GDM1 (cell line): ENCODE data around the gene GCNT2.
"Not testable (repeated sequence)": the region's sequence is repeated elsewhere in the genome, so short reads cannot be mapped to it uniquely, and the experiment has no call there.

Experiments
- DNase-seq: peaks from one replicate; lab custom pipeline; 2025; lab: John Stamatoyannopoulos, UW

The GCNT2 gene

DNA sequence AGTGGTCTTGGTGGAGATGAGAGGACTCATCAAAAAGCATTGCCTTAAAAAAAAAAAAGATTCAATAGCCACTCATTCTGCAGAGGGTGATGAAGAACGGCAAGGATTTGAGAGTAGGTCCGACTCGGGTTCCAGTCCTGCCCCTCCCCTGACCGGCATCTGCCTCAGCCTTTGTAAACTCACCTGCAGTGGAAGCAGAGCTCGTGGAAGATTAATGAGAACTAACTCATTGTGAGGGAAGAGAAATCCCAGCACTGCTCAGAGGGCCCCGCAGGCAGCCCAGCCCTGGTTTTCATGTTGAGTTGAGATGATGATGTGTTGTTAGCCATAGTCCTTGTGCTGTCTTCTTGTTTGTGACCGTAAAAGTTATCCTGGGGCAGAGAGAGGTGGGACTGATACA is 59.4 kb downstream of the GCNT2 start:
- no peak for DNase-seq

DNA sequence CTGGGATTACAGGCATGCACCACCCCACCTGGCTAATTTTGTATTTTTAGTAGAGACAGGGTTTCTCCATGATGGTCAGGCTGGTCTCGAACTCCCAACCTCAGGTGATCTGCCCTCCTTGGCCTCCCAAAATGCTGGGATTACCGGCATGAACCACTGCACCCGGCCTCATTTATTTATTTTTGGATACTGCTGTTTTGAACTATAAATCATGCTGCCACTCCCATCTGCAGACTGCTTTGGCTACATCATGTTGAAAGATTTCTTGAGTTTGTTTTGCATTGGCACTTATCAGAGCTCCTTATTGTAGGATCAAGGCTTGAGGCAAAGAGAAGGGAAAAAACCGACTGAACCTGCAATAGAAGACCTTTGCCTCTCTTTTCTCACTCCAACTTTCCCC is 60.3 kb downstream of the GCNT2 start:
- DNase-seq, result not testable (repeated sequence)

GRCh38 chr6:10582774-10583508 is 61.8 kb downstream of the GCNT2 start:
- DNase-seq, result no peak

DNA sequence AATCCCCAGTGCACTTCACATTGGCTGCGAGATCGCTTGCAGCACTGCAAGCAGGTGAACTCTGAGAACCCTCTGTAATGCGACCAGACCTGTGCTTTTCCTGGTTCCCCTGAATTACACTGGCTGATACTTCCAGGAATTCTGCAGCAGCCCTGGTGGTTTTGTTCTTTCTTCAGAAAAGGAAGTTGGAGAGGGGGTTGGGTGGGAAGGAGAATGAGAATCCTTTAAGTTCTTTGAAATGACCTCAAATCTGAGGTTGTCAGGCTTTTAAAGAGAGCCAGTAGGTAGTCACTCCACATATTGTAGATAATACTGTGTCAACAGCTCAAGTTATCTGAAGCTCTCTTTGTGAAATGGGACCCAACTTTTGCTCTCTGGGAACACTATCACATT is 62.4 kb downstream of the GCNT2 start:
- no peak for DNase-seq

GRCh38 chr6:10584607-10585006 is 63.5 kb downstream of the GCNT2 start:
- DNase-seq, result no peak

GRCh38 chr6:10585209-10585845 is 64.2 kb downstream of the GCNT2 start:
- no peak for DNase-seq

GRCh38 chr6:10586302-10586701 is 65.2 kb downstream of the GCNT2 start:
- no peak for DNase-seq

- DNase-seq, result no peak
Measured at GRCh38 chr6:10587656-10588406, 66.7 kb downstream of the GCNT2 start.

DNA sequence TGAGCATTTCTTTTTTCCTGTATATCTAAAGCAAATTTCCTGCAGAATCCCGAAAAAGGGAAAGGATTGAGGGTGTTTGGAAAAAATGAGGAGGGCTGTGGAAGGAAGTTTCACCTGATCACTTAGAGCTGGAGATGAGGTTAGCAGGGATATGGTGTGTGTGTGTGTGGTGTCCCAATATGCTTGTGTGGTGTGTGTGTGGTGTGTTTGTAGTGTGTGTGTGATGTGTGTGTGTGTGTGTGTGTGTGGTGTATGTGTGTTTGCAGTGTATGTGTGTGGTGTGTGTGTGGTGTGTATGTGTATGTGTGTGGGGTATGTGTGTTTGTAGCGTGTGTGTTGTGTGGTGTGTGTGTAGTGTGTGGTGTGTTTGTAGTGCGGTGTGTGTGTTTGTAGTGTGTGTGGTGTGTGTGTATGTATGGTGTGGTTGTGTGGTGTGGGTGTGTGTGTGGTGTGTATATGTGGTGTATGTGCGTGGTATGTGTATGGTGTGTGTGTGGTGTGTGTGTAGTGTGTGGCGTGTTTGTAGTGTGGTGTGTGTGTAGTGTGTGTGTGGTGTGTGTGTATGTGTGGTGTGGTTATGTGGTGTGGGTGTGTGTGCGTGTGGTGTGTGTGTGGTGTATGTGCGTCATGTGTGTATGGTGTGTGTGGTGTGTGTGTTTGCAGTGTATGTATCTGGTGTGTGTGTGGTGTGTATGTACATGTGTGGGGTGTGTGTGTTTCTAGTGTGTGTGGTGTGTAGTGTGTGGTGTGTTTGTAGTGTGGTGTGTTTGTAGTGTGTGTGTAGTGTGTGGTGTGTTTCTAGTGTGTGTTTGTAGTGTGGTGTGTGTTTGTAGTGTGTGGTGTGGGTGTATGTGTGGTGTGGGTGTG is 67.6 kb downstream of the GCNT2 start:
- DNase-seq, result no peak

DNA sequence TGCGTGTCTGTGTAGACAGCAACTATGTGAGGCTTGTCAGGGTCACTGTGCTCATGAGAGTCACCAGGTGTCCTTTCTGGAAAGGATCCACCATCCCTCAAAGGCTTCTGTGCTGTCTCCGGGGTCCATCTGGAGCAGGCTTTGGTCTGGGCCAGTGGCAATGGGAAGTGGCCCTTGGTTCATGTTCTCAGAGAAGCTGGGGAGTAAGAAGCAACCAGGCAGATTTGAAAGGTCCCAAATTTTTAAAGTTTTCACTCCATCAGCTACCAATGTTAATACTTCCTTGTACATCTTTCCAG is 68.2 kb downstream of the GCNT2 start:
- no peak for DNase-seq

DNA sequence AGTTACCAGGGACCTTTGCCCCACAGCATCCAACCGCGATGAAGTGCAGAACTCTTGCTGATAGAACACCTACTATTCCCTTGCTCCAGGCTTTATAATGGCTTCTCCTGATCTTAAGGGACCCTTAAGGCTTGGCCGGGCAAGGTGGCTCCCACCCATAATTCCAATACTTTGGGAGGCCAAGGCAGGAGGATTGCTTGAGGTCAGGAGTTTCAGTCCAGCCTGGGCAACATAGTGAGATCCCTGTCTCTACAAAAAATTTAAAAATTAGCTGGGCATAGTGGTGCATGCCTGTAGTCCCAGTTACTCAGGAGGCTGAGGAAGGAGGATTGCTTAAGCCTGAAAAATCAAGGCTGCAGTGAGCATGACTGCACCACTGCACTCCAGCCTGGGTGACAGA is 68.8 kb downstream of the GCNT2 start:
- DNase-seq, result no peak

DNA sequence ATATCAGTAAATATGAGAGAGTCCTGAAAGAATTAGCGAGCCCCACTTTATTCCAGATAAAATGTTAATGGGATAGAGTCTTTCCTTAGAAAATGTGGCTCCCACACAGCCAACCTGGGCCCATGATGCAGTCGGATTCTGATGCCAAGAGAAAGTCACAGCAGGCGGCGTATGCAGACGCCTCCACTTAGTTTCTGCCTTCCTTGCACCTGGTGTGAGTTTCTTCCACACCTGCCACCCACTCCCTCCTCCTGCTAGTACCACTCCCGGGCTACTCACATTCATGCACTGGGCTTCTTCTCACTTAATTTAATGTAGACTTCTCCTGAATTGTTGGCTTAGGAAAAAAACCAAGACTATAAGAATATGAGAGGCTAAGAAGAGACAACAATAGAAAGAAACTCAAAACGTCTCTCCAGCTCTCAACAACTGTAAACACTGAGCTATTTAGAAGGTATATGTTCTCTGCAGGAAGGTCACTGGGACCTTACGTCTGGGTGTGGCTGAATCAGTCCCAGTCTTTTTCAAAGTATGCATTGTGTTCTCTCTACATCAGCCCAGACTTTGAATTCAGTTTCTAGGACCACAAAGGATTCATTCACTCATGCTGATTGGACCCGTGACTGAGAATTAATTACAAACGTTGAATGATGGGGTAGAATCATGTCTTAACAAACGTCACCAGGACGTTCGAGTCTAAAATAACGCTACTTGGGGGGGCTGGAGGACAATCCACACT is 70.4 kb downstream of the GCNT2 start:
- no peak for DNase-seq

DNA sequence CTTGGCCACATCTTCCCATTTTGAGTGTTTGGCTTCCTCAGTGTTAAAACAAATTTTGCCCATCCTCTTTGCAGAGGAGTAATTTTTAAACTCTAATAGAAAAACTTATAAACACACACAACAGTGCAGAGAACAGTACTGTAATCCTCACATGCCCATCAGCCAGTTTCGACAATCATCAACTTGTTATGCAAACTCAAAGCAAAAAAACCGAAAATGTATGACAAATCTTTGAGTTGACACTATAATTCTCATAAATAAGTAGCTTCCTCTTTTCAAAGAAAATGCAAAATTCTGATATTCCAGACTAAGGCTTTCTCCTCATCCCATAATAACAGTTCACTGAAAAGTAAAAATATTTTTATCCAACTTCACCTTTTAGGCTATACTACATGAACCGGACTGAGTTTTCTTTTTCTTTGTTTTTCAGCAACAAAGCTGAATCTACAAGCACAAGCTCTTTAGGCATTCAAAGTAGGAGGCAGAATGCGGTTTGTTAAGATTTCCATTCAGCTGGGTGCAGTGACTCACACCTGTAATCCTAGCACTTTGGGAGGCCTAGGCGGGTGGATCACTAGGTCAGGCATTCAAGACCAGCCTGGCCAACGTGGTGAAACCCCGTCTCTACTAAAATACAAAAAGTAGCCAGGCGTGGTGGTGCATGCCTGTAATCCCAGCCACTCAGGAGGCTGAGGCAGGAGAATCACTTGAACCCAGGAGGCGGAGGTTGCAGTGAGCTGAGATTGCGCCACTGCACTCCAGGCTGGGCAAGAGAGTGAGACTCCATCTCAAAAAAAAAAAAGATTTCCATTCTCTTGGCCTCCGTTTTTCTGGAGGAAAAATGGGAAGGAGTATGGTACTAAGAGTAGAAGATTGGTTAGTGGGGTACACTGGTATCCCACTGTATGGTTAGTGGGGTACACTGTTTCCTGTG is 74.8 kb downstream of the GCNT2 start:
- DNase-seq, result no peak

DNA sequence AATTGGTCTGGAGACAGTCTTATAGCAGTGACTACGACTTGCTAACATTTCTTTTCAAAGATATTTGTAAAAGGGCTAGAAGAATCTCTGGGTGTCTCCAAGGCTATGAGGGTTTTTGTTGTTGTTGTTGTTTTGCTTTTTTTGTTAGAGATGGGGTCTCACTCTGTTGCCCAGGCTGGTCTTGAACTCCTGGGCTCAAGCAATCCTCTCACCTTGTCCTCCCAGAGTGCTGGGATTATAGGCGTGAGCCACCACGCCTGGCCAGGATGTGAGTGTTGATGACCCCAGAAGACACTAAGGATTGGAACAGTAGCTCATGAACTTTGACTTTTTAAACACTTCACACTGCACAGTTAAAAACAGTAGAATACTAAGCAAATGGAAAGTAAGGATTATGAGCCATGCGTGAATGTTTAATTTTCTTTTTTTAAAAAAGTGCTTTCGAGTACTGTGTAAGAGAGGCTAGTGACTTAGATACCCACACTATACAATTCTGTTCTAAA is 76.4 kb downstream of the GCNT2 start:
- no peak for DNase-seq

DNA sequence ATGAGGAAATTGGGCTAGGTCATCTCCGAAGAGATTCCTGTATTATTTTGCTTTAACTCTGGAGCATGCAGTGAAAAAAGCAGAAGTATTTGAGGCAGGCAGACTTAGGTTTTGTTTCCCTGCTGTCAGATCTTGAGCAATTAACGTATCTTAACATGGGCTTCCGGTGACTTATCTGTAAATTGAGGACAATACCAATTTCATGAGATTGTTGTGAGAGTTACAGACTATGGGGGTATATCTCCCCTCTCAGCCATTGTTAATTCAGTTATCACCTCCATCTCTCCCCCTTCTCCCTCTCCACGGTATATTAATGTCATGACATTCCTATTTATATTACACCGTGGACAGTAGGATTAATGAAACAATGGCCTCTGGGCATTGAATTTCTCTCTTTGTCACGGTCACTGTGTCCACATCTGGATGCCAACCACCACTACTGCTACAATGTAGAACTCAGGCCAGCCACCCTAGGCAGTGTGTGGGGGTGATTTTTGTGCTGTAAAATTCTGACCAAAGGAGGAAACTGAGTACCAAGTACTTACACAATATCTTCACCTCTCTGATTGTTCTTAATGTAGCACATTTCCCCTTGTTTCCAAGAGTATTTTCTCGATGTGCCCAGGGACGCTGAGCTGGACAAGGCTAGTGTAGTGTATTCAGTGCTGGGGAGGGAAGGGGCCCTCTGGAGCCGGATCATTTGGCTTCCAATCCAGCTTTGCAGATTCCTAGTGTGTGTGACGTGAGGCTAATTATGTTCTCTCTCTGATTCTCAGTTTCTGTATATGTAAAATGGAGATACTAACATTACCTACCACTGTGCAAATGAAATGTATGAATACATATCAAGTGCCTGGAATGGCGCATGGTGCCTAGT is 77.2 kb downstream of the GCNT2 start:
- DNase-seq, result no peak

GRCh38 chr6:10599046-10599445 is 77.9 kb downstream of the GCNT2 start:
- no peak for DNase-seq

GRCh38 chr6:10600681-10601080 is 79.5 kb downstream of the GCNT2 start:
- DNase-seq, result not testable (repeated sequence)

DNA sequence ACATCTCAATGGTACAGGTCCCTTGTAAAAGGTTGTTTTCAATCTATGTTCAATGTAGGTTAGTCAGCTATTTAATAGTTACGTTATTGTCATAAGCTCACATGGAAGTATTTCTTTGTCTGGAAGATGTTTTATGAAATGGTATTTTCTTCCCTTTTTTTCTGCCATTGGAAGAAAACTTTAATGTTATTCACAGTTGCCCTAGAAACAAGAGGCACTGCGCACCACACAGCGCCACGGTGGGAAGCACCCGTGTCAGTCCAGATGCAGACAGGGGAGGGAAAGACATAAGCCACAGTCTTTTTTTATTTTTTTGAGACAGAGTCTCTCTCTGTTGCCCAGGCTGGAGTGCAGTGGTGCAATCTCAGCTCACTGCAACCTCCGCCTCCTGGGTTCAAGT is 82.1 kb downstream of the GCNT2 start:
- no peak for DNase-seq

- no peak for DNase-seq
Measured at GRCh38 chr6:10609038-10609437, 87.9 kb downstream of the GCNT2 start.
